ENCODE measurements around the gene PLEKHH2. TPM values are rescaled to one million over a fixed set of nuclear protein-coding genes. Genes with fewer than 3 reads are reported as not detected.
A peak's percentile ranks its signal among the peaks of the same experiment; 100 is the strongest.

Gene PLEKHH2
- total and polyA plus RNA-seq, 2 experiments from 2014 or later: 5.4 to 6.7 TPM

GRCh38 chr2:43675646-43676321, 38.7 kb downstream of the PLEKHH2 start:
- Histone ChIP-seq H3K4me3 (peak overlapping the region; percentile 56), H2AFZ (peak overlapping the region; percentile 90), H4K20me1 (replicated peaks; ENCODE audit: insufficient read depth) (no peaks in the 10 kb centered on the region), H3K9me2 (ENCODE audit: insufficient read depth) (no peaks in the 10 kb centered on the region), H3K4me2 (peak overlapping the region; percentile 86), H3F3A (replicated peaks; ENCODE audit: low read depth) (no peaks in the 10 kb centered on the region), H3K79me2 (replicated peaks; ENCODE audit: insufficient read depth) (no peaks in the 10 kb centered on the region), H3K27ac (ENCODE audit: low read depth) (no peak overlapping the region), H3K4me1 (ENCODE audit: insufficient read depth) (no peaks in the 10 kb centered on the region), H3K27me3 (ENCODE audit: insufficient read depth) (no peaks in the 10 kb centered on the region), H3K36me3 (ENCODE audit: insufficient read depth) (no peaks in the 10 kb centered on the region)
- no peak for DNase-seq (ENCODE audit: low spot score)
- H3K9me3 Mint-ChIP-seq: peaks cover 9% of the 10 kb centered on the region
- H3K4me1 Mint-ChIP-seq: peaks cover 2% of the 10 kb centered on the region; the same call in 2 of the 3 replicates
- ATAC-seq: no peak
- peak overlapping the region; percentile 35 for H3K4me3 Mint-ChIP-seq
- no peaks in the 10 kb centered on the region for H3K27me3 Mint-ChIP-seq (ENCODE audit: insufficient read depth, low read depth, poor library complexity)
- H3K27ac Mint-ChIP-seq: no peak overlapping the region
- H3K36me3 Mint-ChIP-seq (ENCODE audit: low read depth): peaks cover 13% of the 10 kb centered on the region
- TF ChIP-seq NANOG (IDR thresholded peaks at IDR 0.05; ENCODE audit: borderline replicate concordance): no peak
- no peak for TF ChIP-seq ZNF462 (CRISPR knock-in tag; IDR thresholded peaks at IDR 0.05)
- TF ChIP-seq POLR2AphosphoS5 (IDR thresholded peaks at IDR 0.05; ENCODE audit: low read depth): no peak
- TF ChIP-seq EZH2 (IDR thresholded peaks at IDR 0.05; ENCODE audit: low read depth, unreplicated experiment): no peak
- TF ChIP-seq REST (IDR thresholded peaks at IDR 0.05; ENCODE audit: unreplicated experiment): no peak
- TF ChIP-seq CREB1 (CRISPR knock-in tag; IDR thresholded peaks at IDR 0.05; ENCODE audit: low read depth): no peak
- TF ChIP-seq CTCF (conservative IDR thresholded peaks at IDR 0.05; ENCODE audit: low read depth in 2 of 2): no peak
- TF ChIP-seq JUNB (IDR thresholded peaks at IDR 0.05; ENCODE audit: unreplicated experiment): no peak
- TF ChIP-seq EZH2phosphoT487 (IDR thresholded peaks at IDR 0.05; ENCODE audit: unreplicated experiment): no peak
- no peak for TF ChIP-seq ETS1 (IDR thresholded peaks at IDR 0.05)
- no peak for TF ChIP-seq ZNF114 (CRISPR knock-in tag; IDR thresholded peaks at IDR 0.05)
- no peak for TF ChIP-seq STAT1 (IDR thresholded peaks at IDR 0.05; ENCODE audit: unreplicated experiment)
- no peak for TF ChIP-seq ZNF331 (CRISPR knock-in tag; IDR thresholded peaks at IDR 0.05; ENCODE audit: low read depth)
